ENCODE results near the gene TOGARAM1. TPM values are rescaled to one million over a fixed set of nuclear protein-coding genes. Genes with fewer than 3 reads are reported as not detected.

TOGARAM1 gene
- 19.1 TPM for total RNA-seq

GRCh38 chr14:44961554-44962333 is at the start of gene TOGARAM1, which contains the start of gene KLHL28:
Gene TOGARAM1, plus strand, starts transcription at chr14:44962190. Its CDS starts 232 bp downstream, at chr14:44962422.
Gene KLHL28, minus strand, starts transcription at chr14:44961947. Its CDS starts 16,019 bp downstream, at chr14:44945928.
- Histone ChIP-seq H3K27me3 (ENCODE audit: insufficient read depth, low read length) (no peaks in the 10 kb centered on the region), H3K4me3 (ENCODE audit: low read length) (peak within 1 kb of the TSS; percentile 69), H3K9me3 (ENCODE audit: low read depth, low read length) (peaks cover 6% of the 10 kb centered on the region), H3K4me1 (ENCODE audit: insufficient read depth, low read length) (peaks cover 43% of the 10 kb centered on the region)

- Histone ChIP-seq H3K27me3 (ENCODE audit: insufficient read depth, low read length) (peaks cover 38% of the 10 kb centered on the region), H3K4me1 (ENCODE audit: insufficient read depth, low read length) (no peaks in the 10 kb centered on the region), H3K9me3 (ENCODE audit: low read depth, low read length) (no peaks in the 10 kb centered on the region), H3K4me3 (ENCODE audit: low read length) (no peak overlapping the region)
These were observed 47.1 kb upstream of the TOGARAM1 start for GRCh38 chr14:44914849-44915248.

GRCh38 chr14:44928793-44929192 is 33.2 kb upstream of the TOGARAM1 start:
- no peaks in the 10 kb centered on the region for H3K27me3 ChIP-seq (ENCODE audit: insufficient read depth, low read length)
- H3K9me3 ChIP-seq (ENCODE audit: low read depth, low read length), result no peaks in the 10 kb centered on the region
- no peak overlapping the region for H3K4me3 ChIP-seq (ENCODE audit: low read length)
- no peaks in the 10 kb centered on the region for H3K4me1 ChIP-seq (ENCODE audit: insufficient read depth, low read length)

GRCh38 chr14:44935155-44935554 is 26.8 kb upstream of the TOGARAM1 start:
- Histone ChIP-seq H3K4me3 (ENCODE audit: low read length) (no peak overlapping the region), H3K4me1 (ENCODE audit: insufficient read depth, low read length) (no peaks in the 10 kb centered on the region), H3K27me3 (ENCODE audit: insufficient read depth, low read length) (no peaks in the 10 kb centered on the region), H3K9me3 (ENCODE audit: low read depth, low read length) (no peaks in the 10 kb centered on the region)

- no peaks in the 10 kb centered on the region for H3K9me3 ChIP-seq (ENCODE audit: low read depth, low read length)
- no peaks in the 10 kb centered on the region for H3K27me3 ChIP-seq (ENCODE audit: insufficient read depth, low read length)
- H3K4me3 ChIP-seq (ENCODE audit: low read length), result no peak overlapping the region
- no peaks in the 10 kb centered on the region for H3K4me1 ChIP-seq (ENCODE audit: insufficient read depth, low read length)
These were observed 24.4 kb upstream of the TOGARAM1 start for GRCh38 chr14:44937547-44937946.

GRCh38 chr14:44940211-44940610 is 21.8 kb upstream of the TOGARAM1 start:
- no peak overlapping the region for H3K4me3 ChIP-seq (ENCODE audit: low read length)
- H3K9me3 ChIP-seq (ENCODE audit: low read depth, low read length), result no peaks in the 10 kb centered on the region
- H3K4me1 ChIP-seq (ENCODE audit: insufficient read depth, low read length), result no peaks in the 10 kb centered on the region
- no peaks in the 10 kb centered on the region for H3K27me3 ChIP-seq (ENCODE audit: insufficient read depth, low read length)

- Histone ChIP-seq H3K27me3 (ENCODE audit: insufficient read depth, low read length) (no peaks in the 10 kb centered on the region), H3K4me3 (ENCODE audit: low read length) (no peak overlapping the region), H3K9me3 (ENCODE audit: low read depth, low read length) (no peaks in the 10 kb centered on the region), H3K4me1 (ENCODE audit: insufficient read depth, low read length) (no peaks in the 10 kb centered on the region)
These were observed 21.0 kb upstream of the TOGARAM1 start for GRCh38 chr14:44940944-44941343.

GRCh38 chr14:44941591-44941990 is 20.4 kb upstream of the TOGARAM1 start:
- H3K27me3 ChIP-seq (ENCODE audit: insufficient read depth, low read length), result no peaks in the 10 kb centered on the region
- H3K9me3 ChIP-seq (ENCODE audit: low read depth, low read length), result no peaks in the 10 kb centered on the region
- H3K4me1 ChIP-seq (ENCODE audit: insufficient read depth, low read length), result no peaks in the 10 kb centered on the region
- no peak overlapping the region for H3K4me3 ChIP-seq (ENCODE audit: low read length)

GRCh38 chr14:44942436-44942835 is 19.6 kb upstream of the TOGARAM1 start:
- Histone ChIP-seq H3K9me3 (ENCODE audit: low read depth, low read length) (no peaks in the 10 kb centered on the region), H3K27me3 (ENCODE audit: insufficient read depth, low read length) (no peaks in the 10 kb centered on the region), H3K4me1 (ENCODE audit: insufficient read depth, low read length) (no peaks in the 10 kb centered on the region)

GRCh38 chr14:44944107-44944506 is 17.9 kb upstream of the TOGARAM1 start:
- Histone ChIP-seq H3K4me1 (ENCODE audit: insufficient read depth, low read length) (no peaks in the 10 kb centered on the region), H3K9me3 (ENCODE audit: low read depth, low read length) (no peaks in the 10 kb centered on the region), H3K4me3 (ENCODE audit: low read length) (no peak overlapping the region), H3K27me3 (ENCODE audit: insufficient read depth, low read length) (no peaks in the 10 kb centered on the region)

More at GRCh38 chr14:44942436-44942835, 19.6 kb upstream of the TOGARAM1 start:
- H3K4me3 ChIP-seq (ENCODE audit: low read length), result no peak overlapping the region

GRCh38 chr14:44945264-44945663 is 16.7 kb upstream of the TOGARAM1 start:
- Histone ChIP-seq H3K4me3 (ENCODE audit: low read length) (no peak overlapping the region), H3K4me1 (ENCODE audit: insufficient read depth, low read length) (no peaks in the 10 kb centered on the region), H3K27me3 (ENCODE audit: insufficient read depth, low read length) (no peaks in the 10 kb centered on the region), H3K9me3 (ENCODE audit: low read depth, low read length) (no peaks in the 10 kb centered on the region)

GRCh38 chr14:44951051-44951450 is 10.9 kb upstream of the TOGARAM1 start:
- Histone ChIP-seq H3K9me3 (ENCODE audit: low read depth, low read length) (no peaks in the 10 kb centered on the region), H3K4me3 (ENCODE audit: low read length) (no peak overlapping the region), H3K4me1 (ENCODE audit: insufficient read depth, low read length) (peaks cover 5% of the 10 kb centered on the region), H3K27me3 (ENCODE audit: insufficient read depth, low read length) (no peaks in the 10 kb centered on the region)

- H3K4me1 ChIP-seq (ENCODE audit: insufficient read depth, low read length), result peaks cover 5% of the 10 kb centered on the region
- H3K4me3 ChIP-seq (ENCODE audit: low read length), result no peak overlapping the region
- no peaks in the 10 kb centered on the region for H3K9me3 ChIP-seq (ENCODE audit: low read depth, low read length)
- no peaks in the 10 kb centered on the region for H3K27me3 ChIP-seq (ENCODE audit: insufficient read depth, low read length)
These were observed 9.4 kb upstream of the TOGARAM1 start for GRCh38 chr14:44952391-44953110.

GRCh38 chr14:44954750-44955149 is 7.2 kb upstream of the TOGARAM1 start:
- no peak overlapping the region for H3K4me3 ChIP-seq (ENCODE audit: low read length)
- H3K9me3 ChIP-seq (ENCODE audit: low read depth, low read length), result no peaks in the 10 kb centered on the region
- no peaks in the 10 kb centered on the region for H3K27me3 ChIP-seq (ENCODE audit: insufficient read depth, low read length)
- H3K4me1 ChIP-seq (ENCODE audit: insufficient read depth, low read length), result peaks cover 5% of the 10 kb centered on the region

GRCh38 chr14:44955528-44955927 is 6.5 kb upstream of the TOGARAM1 start:
- Histone ChIP-seq H3K4me3 (ENCODE audit: low read length) (no peak overlapping the region), H3K27me3 (ENCODE audit: insufficient read depth, low read length) (no peaks in the 10 kb centered on the region), H3K4me1 (ENCODE audit: insufficient read depth, low read length) (peaks cover 11% of the 10 kb centered on the region), H3K9me3 (ENCODE audit: low read depth, low read length) (no peaks in the 10 kb centered on the region)

Measured in mononuclear cell (primary cell).